DOHH2 (cell line): ENCODE data around the gene EIF3CL.
"Not testable (repeated sequence)": the region's sequence is repeated elsewhere in the genome, so short reads cannot be mapped to it uniquely, and the experiment has no call there.

Experiments used
- CTCF ChIP-seq: fragments of 200-600 bp; sonication (generic); IDR thresholded peaks from one replicate; pipeline ENCODE4 v1.5.1; 2014; ENCODE audit warnings: antibody characterized with exemption, mild to moderate bottlenecking, low read depth, low read length; ENCODE audit not compliant: poor library complexity, severe bottlenecking
- EZH2phosphoT487 ChIP-seq: fragments of 200-600 bp; sonication (generic); IDR thresholded peaks from 2 replicates; pipeline ENCODE4 v1.6.1; 2017; ENCODE audit warnings: borderline replicate concordance, mild to moderate bottlenecking, antibody characterized with exemption, low read length, moderate library complexity, mixed read lengths

GRCh38 chr16:28417033-28417432, 13.4 kb upstream of the EIF3CL start:
- TF ChIP-seq EZH2phosphoT487, CTCF: not testable (repeated sequence)
